DND-41 (cell line): ENCODE measurements around the gene SFTA2.

ENCODE experiments used
- CTCF ChIP-seq: IDR thresholded peaks from 2 replicates; pipeline ENCODE4 v1.5.1; 2012; ENCODE audit warnings: borderline replicate concordance, low read length, moderate library complexity, mild to moderate bottlenecking; ENCODE audit not compliant: poor library complexity, severe bottlenecking; ENCODE audit errors: extremely low read depth
- EZH2 ChIP-seq: IDR thresholded peaks from 3 replicates; pipeline ENCODE4 v1.6.1; 2012; ENCODE audit warnings: borderline replicate concordance, low read depth, mild to moderate bottlenecking, moderate library complexity, low read length, inconsistent platforms; ENCODE audit not compliant: severe bottlenecking

- TF ChIP-seq CTCF = no peak
- no peak for TF ChIP-seq EZH2
Observed at GRCh38 chr6:30893666-30894065, 38.3 kb downstream of the SFTA2 start.
